ENCODE data around the gene PITRM1. TPM values are rescaled to one million over a fixed set of nuclear protein-coding genes. Genes with fewer than 3 reads are reported as not detected.
A peak's percentile ranks its signal among the peaks of the same experiment; 100 is the strongest.

Gene PITRM1
- total RNA-seq, 1 experiment from 2014 or later = 34.6 TPM

GRCh38 chr10:3119796-3120459 lies 52.7 kb downstream of the PITRM1 start:
- H3K27me3 ChIP-seq (ENCODE audit: control insufficient read depth, insufficient read depth, low read length) = no peaks in the 10 kb centered on the region
- peaks cover 31% of the 10 kb centered on the region for H3K36me3 ChIP-seq (replicated peaks; ENCODE audit: control insufficient read depth, insufficient read depth, low read length)
- DNase-seq = peak; percentile 91
- H3K4me3 ChIP-seq (ENCODE audit: insufficient read depth, low read depth, low read length) = no peak overlapping the region

- DNase-seq = no peak
- H3K36me3 ChIP-seq (replicated peaks; ENCODE audit: control insufficient read depth, insufficient read depth, low read length) = peaks cover 36% of the 10 kb centered on the region
- H3K27me3 ChIP-seq (ENCODE audit: control insufficient read depth, insufficient read depth, low read length) = no peaks in the 10 kb centered on the region
- no peak overlapping the region for H3K4me3 ChIP-seq (ENCODE audit: insufficient read depth, low read depth, low read length)
These were observed 53.9 kb downstream of the PITRM1 start for GRCh38 chr10:3118641-3119091.

DNA sequence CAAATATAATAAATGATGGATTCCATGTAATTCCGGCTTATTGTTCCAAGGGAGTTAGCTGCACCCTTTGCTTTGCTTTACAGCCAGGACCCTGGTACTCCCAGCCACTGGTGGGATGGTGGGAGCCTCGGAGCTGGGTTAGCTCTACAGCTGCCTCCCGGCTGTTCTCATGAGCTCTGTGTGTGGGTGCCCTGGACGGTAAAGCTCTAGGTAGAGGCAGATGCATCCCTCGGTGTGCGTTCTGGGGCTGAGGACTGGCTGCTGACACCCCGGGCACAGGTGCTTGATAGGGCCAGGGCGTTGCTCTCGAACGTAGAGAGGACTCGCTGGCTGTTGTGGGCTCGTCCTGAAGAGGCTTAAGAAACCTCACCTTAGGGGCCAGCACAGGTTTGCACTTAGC lies 55.1 kb downstream of the PITRM1 start:
- H3K4me3 ChIP-seq (ENCODE audit: insufficient read depth, low read depth, low read length) = no peak overlapping the region
- no peak for DNase-seq
- peaks cover 40% of the 10 kb centered on the region for H3K36me3 ChIP-seq (replicated peaks; ENCODE audit: control insufficient read depth, insufficient read depth, low read length)
- H3K27me3 ChIP-seq (ENCODE audit: control insufficient read depth, insufficient read depth, low read length) = no peaks in the 10 kb centered on the region

- Histone ChIP-seq H3K4me3 (ENCODE audit: insufficient read depth, low read depth, low read length) (no peak overlapping the region), H3K27me3 (ENCODE audit: control insufficient read depth, insufficient read depth, low read length) (no peaks in the 10 kb centered on the region), H3K36me3 (replicated peaks; ENCODE audit: control insufficient read depth, insufficient read depth, low read length) (peaks cover 41% of the 10 kb centered on the region)
- no peak for DNase-seq
These were observed 56.0 kb downstream of the PITRM1 start for GRCh38 chr10:3116508-3117100.

GRCh38 chr10:3115685-3116084 lies 56.9 kb downstream of the PITRM1 start:
- H3K36me3 ChIP-seq (replicated peaks; ENCODE audit: control insufficient read depth, insufficient read depth, low read length) = peaks cover 45% of the 10 kb centered on the region
- DNase-seq = no peak
- H3K4me3 ChIP-seq (ENCODE audit: insufficient read depth, low read depth, low read length) = no peak overlapping the region
- no peaks in the 10 kb centered on the region for H3K27me3 ChIP-seq (ENCODE audit: control insufficient read depth, insufficient read depth, low read length)

DNA sequence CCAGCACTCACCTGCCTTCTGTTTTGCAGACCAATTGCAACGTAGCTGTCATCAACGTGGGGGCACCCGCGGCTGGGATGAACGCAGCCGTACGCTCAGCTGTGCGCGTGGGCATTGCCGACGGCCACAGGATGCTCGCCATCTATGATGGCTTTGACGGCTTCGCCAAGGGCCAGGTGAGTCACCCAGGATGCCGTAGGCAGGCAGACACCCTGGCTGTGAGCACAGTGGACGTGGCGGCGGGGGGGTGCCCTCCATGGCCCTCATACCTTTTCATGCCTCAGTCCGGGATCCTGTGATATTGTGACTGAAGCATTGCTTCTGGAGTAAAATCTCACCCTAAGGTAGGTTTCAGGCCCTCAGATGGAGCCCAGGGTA lies 59.2 kb downstream of the PITRM1 start:
- H3K27me3 ChIP-seq (ENCODE audit: control insufficient read depth, insufficient read depth, low read length) = no peaks in the 10 kb centered on the region
- no peak overlapping the region for H3K4me3 ChIP-seq (ENCODE audit: insufficient read depth, low read depth, low read length)
- H3K36me3 ChIP-seq (replicated peaks; ENCODE audit: control insufficient read depth, insufficient read depth, low read length) = peaks cover 55% of the 10 kb centered on the region
- no peak for DNase-seq

- H3K36me3 ChIP-seq (replicated peaks; ENCODE audit: control insufficient read depth, insufficient read depth, low read length) = peaks cover 60% of the 10 kb centered on the region
- no peaks in the 10 kb centered on the region for H3K27me3 ChIP-seq (ENCODE audit: control insufficient read depth, insufficient read depth, low read length)
- DNase-seq = no peak
- no peak overlapping the region for H3K4me3 ChIP-seq (ENCODE audit: insufficient read depth, low read depth, low read length)
These were observed 60.9 kb downstream of the PITRM1 start for GRCh38 chr10:3111621-3112163.

- Histone ChIP-seq H3K36me3 (replicated peaks; ENCODE audit: control insufficient read depth, insufficient read depth, low read length) (peaks cover 56% of the 10 kb centered on the region), H3K27me3 (ENCODE audit: control insufficient read depth, insufficient read depth, low read length) (no peaks in the 10 kb centered on the region), H3K4me3 (ENCODE audit: insufficient read depth, low read depth, low read length) (no peak overlapping the region)
- no peak for DNase-seq
These were observed 61.6 kb downstream of the PITRM1 start for GRCh38 chr10:3110782-3111620.

DNA sequence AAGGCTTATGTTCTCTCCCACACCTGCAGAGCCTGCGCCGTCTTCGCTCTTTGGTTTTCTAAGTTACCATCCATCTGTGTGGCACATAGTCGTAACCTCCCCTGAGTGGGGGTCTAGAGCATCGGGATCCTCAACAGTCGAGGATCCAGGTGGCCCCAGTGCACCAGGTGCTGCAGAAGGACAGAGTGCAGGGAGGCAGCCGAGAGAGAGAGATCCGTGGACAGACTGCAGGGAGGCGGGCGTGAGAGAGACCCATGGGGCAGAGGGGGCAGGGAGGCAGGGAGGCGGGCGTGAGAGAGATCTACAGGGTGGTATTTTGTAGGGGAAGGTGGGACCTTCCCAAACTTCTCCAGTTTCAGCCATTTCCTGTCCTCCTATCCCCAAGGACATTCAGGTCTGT lies 62.9 kb downstream of the PITRM1 start:
- no peak overlapping the region for H3K4me3 ChIP-seq (ENCODE audit: insufficient read depth, low read depth, low read length)
- no peaks in the 10 kb centered on the region for H3K27me3 ChIP-seq (ENCODE audit: control insufficient read depth, insufficient read depth, low read length)
- peaks cover 55% of the 10 kb centered on the region for H3K36me3 ChIP-seq (replicated peaks; ENCODE audit: control insufficient read depth, insufficient read depth, low read length)
- DNase-seq = no peak

DNA sequence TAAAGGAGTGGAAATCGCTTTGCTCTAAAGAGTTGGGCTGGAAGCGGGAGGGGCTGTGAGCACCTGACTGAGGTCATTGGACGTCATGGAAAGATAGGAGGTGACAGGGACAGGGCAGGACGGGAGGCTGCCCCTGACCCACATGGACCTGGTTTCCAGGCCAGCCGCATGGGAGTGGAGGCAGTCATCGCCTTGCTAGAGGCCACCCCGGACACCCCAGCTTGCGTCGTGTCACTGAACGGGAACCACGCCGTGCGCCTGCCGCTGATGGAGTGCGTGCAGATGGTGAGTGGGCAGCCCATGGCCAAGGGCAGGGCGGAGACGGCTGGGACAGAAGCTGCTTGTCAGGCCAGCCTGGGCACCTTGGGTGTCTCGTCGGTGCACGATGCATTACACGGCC lies 63.4 kb downstream of the PITRM1 start:
- no peaks in the 10 kb centered on the region for H3K27me3 ChIP-seq (ENCODE audit: control insufficient read depth, insufficient read depth, low read length)
- DNase-seq = no peak
- peaks cover 57% of the 10 kb centered on the region for H3K36me3 ChIP-seq (replicated peaks; ENCODE audit: control insufficient read depth, insufficient read depth, low read length)
- H3K4me3 ChIP-seq (ENCODE audit: insufficient read depth, low read depth, low read length) = no peak overlapping the region

DNA sequence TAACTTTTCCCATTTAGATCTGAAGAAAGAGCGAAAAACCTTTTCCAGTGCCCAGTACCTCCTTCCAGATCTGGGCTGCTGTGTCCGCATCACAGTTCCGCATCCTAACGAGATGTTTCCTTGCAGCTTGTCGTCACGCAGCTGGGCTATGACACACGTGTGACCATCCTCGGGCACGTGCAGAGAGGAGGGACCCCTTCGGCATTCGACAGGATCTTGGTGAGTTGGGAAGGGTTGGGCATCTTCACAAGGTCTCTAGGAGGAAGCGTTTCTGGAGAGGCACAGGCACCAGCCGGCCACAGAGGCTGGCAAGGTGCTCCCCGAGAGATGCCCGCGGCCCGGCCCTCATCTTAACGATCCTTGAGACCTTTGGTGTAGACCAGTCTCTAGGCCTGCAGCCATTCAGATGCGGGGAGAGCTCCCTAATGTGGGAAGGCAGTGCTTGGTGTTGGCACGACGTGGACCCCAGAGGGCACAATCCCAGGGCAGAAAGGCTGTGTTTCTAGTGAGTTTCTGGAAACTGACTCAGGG lies 63.9 kb downstream of the PITRM1 start:
- peaks cover 57% of the 10 kb centered on the region for H3K36me3 ChIP-seq (replicated peaks; ENCODE audit: control insufficient read depth, insufficient read depth, low read length)
- H3K27me3 ChIP-seq (ENCODE audit: control insufficient read depth, insufficient read depth, low read length) = no peaks in the 10 kb centered on the region
- H3K4me3 ChIP-seq (ENCODE audit: insufficient read depth, low read depth, low read length) = no peak overlapping the region
- no peak for DNase-seq

- H3K36me3 ChIP-seq (replicated peaks; ENCODE audit: control insufficient read depth, insufficient read depth, low read length) = peaks cover 53% of the 10 kb centered on the region
- no peaks in the 10 kb centered on the region for H3K27me3 ChIP-seq (ENCODE audit: control insufficient read depth, insufficient read depth, low read length)
- DNase-seq = no peak
- H3K4me3 ChIP-seq (ENCODE audit: insufficient read depth, low read depth, low read length) = no peak overlapping the region
These were observed 64.5 kb downstream of the PITRM1 start for GRCh38 chr10:3108033-3108432.

DNA sequence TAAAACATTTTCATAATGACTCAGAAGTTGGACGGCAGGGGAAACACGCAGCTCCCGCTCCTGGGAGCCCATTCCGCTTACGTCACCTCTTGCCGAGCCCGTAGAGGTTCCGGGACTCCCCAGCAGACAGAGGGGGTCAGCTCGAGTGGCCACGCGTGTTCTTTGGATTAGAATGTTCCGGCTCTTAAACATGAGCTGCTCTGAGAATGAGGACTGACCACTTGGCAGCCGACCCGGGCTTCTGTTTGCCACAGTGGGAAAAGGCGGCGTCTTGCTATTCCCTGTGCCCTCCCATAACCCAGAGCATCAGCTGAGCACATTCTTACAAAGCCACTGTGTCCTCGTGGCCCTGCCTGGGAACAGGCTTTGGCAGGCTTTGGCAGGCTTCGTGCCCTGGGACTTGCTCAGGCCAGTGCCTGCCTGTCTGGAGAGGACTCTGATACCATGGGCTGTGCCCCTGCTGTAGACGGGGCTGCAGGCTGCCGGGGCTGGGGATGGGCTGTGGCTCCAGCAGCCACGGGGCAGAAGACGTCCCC lies 65.1 kb downstream of the PITRM1 start:
- Histone ChIP-seq H3K27me3 (ENCODE audit: control insufficient read depth, insufficient read depth, low read length) (no peaks in the 10 kb centered on the region), H3K4me3 (ENCODE audit: insufficient read depth, low read depth, low read length) (no peak overlapping the region), H3K36me3 (replicated peaks; ENCODE audit: control insufficient read depth, insufficient read depth, low read length) (peaks cover 53% of the 10 kb centered on the region)
- DNase-seq = no peak

DNA sequence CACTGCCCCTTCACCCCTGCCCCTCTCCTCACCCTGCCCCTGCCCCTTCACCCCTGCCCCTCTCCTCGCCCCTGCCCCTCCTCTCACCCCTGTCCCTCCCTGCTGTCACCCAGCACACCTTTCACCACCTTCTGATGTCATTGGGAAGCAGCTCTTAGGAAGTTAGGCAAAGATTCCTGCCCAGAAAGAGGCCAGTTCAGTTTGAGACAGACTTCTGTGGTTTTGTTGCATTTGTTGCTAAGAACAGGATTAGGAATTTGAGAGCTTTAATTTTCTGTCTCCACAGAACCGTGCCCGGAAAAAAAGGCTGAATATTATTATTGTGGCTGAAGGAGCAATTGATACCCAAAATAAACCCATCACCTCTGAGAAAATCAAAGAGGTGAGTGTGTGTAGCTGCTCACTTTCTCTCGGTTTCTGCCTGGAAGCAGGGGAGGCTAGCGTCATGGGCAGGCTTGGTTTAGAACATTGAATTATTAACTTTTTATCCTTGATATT lies 65.6 kb downstream of the PITRM1 start:
- no peak for DNase-seq
- Histone ChIP-seq H3K27me3 (ENCODE audit: control insufficient read depth, insufficient read depth, low read length) (no peaks in the 10 kb centered on the region), H3K4me3 (ENCODE audit: insufficient read depth, low read depth, low read length) (no peak overlapping the region), H3K36me3 (replicated peaks; ENCODE audit: control insufficient read depth, insufficient read depth, low read length) (peaks cover 47% of the 10 kb centered on the region)
